HL-60 (cell line): ENCODE measurements around the gene ITGAE.

Experiments used
- CTCF ChIP-seq: IDR thresholded peaks from one replicate; pipeline ENCODE4 v1.5.1; 2011; ENCODE audit warnings: low read length, control low read depth, inconsistent platforms; ENCODE audit not compliant: insufficient read depth
- POLR2AphosphoS5 ChIP-seq: IDR thresholded peaks from 2 replicates; pipeline ENCODE4 v1.6.1; 2012; ENCODE audit warnings: low read depth
- SPI1 ChIP-seq: IDR thresholded peaks from 2 replicates; pipeline ENCODE4 v1.6.1; 2012; ENCODE audit warnings: low read depth, mild to moderate bottlenecking, borderline replicate concordance
- TF ChIP-seq, protein P1 (sequence below): IDR thresholded peaks from 2 replicates; pipeline ENCODE4 v1.6.1; 2012; ENCODE audit warnings: low read depth; ENCODE audit not compliant: insufficient replicate concordance

GRCh38 chr17:3802461-3803307 is 1.7 kb upstream of the ITGAE start:
- no peak for TF ChIP-seq CTCF
- no peak for TF ChIP-seq POLR2AphosphoS5
- TF ChIP-seq SPI1, result no peak
- TF ChIP-seq, protein P1, sequence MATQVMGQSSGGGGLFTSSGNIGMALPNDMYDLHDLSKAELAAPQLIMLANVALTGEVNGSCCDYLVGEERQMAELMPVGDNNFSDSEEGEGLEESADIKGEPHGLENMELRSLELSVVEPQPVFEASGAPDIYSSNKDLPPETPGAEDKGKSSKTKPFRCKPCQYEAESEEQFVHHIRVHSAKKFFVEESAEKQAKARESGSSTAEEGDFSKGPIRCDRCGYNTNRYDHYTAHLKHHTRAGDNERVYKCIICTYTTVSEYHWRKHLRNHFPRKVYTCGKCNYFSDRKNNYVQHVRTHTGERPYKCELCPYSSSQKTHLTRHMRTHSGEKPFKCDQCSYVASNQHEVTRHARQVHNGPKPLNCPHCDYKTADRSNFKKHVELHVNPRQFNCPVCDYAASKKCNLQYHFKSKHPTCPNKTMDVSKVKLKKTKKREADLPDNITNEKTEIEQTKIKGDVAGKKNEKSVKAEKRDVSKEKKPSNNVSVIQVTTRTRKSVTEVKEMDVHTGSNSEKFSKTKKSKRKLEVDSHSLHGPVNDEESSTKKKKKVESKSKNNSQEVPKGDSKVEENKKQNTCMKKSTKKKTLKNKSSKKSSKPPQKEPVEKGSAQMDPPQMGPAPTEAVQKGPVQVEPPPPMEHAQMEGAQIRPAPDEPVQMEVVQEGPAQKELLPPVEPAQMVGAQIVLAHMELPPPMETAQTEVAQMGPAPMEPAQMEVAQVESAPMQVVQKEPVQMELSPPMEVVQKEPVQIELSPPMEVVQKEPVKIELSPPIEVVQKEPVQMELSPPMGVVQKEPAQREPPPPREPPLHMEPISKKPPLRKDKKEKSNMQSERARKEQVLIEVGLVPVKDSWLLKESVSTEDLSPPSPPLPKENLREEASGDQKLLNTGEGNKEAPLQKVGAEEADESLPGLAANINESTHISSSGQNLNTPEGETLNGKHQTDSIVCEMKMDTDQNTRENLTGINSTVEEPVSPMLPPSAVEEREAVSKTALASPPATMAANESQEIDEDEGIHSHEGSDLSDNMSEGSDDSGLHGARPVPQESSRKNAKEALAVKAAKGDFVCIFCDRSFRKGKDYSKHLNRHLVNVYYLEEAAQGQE, result no peak
